GM23338 (cell line): ENCODE data around the gene CSTPP1. TPM values are rescaled to one million over a fixed set of nuclear protein-coding genes. Genes with fewer than 3 reads are reported as not detected.

Experiments
- ATAC-seq: fragments of 200-7000 bp; cut with Tn5 transposase; 3 replicates; pipeline ENCODE4 v1.9.1; 2020
- DNase-seq: peaks from one replicate; pipeline ENCODE4 v3.0.0-alpha.2; 2015; ENCODE audit warnings: low spot score
- H2AFZ ChIP-seq: fragments of 200-600 bp; sonication (generic); 2 replicates; pipeline ENCODE4 v1.8.0; 2016; ENCODE audit warnings: antibody characterized with exemption, mild to moderate bottlenecking, moderate library complexity
- H3F3A ChIP-seq: fragments of 200-600 bp; sonication (generic); replicated peaks from 2 replicates; pipeline ENCODE4 v1.8.0; 2017; ENCODE audit warnings: antibody characterized with exemption, mixed run types, low read depth
- H3K27ac ChIP-seq: fragments of 200-600 bp; sonication (generic); 2 replicates; pipeline ENCODE4 v1.6.1; 2016; ENCODE audit warnings: low read depth
- H3K27me3 ChIP-seq: fragments of 200-600 bp; sonication (generic); 2 replicates; pipeline ENCODE4 v1.8.0; 2016; ENCODE audit warnings: mild to moderate bottlenecking, mixed run types, moderate library complexity; ENCODE audit not compliant: insufficient read depth
- H3K36me3 ChIP-seq: fragments of 200-600 bp; sonication (generic); 2 replicates; pipeline ENCODE4 v1.8.0; 2016; ENCODE audit warnings: mild to moderate bottlenecking; ENCODE audit not compliant: insufficient read depth
- H3K4me1 ChIP-seq: fragments of 200-600 bp; sonication (generic); 2 replicates; pipeline ENCODE4 v1.8.0; 2016; ENCODE audit warnings: mild to moderate bottlenecking, moderate library complexity; ENCODE audit not compliant: insufficient read depth
- H3K4me2 ChIP-seq: fragments of 200-600 bp; sonication (generic); 2 replicates; pipeline ENCODE4 v1.7.1; 2017; ENCODE audit warnings: mixed run types
- H3K4me3 ChIP-seq: fragments of 200-600 bp; sonication (generic); 2 replicates; pipeline ENCODE4 v1.6.1; 2016; ENCODE audit warnings: mixed run types
- H3K79me2 ChIP-seq: fragments of 200-600 bp; sonication (generic); replicated peaks from 2 replicates; pipeline ENCODE4 v1.8.0; 2017; ENCODE audit warnings: mild to moderate bottlenecking; ENCODE audit not compliant: insufficient read depth
- H3K9me2 ChIP-seq: fragments of 200-600 bp; sonication (generic); 2 replicates; pipeline ENCODE4 v1.8.0; 2017; ENCODE audit not compliant: insufficient read depth
- H4K20me1 ChIP-seq: fragments of 200-600 bp; sonication (generic); replicated peaks from 2 replicates; pipeline ENCODE4 v1.8.0; 2017; ENCODE audit warnings: mild to moderate bottlenecking; ENCODE audit not compliant: insufficient read depth
- H3K27ac Mint-ChIP-seq: 2 replicates; pipeline ENCODE4 v1.8.0; 2020; ENCODE audit warnings: inconsistent platforms, mild to moderate bottlenecking, moderate library complexity, mixed read lengths
- H3K27me3 Mint-ChIP-seq: 3 replicates; pipeline ENCODE4 v1.8.0; 2022; ENCODE audit warnings: low read depth, mild to moderate bottlenecking, moderate library complexity, mixed read lengths, inconsistent platforms; ENCODE audit not compliant: insufficient read depth, poor library complexity
- H3K36me3 Mint-ChIP-seq: 3 replicates; pipeline ENCODE4 v1.8.0; 2021; ENCODE audit warnings: low read depth, mild to moderate bottlenecking, inconsistent platforms, moderate library complexity, mixed read lengths
- H3K4me1 Mint-ChIP-seq: 3 replicates; pipeline ENCODE4 v1.8.0; 2020; ENCODE audit warnings: mild to moderate bottlenecking, inconsistent platforms, mixed read lengths
- H3K4me3 Mint-ChIP-seq: 3 replicates; pipeline ENCODE4 v1.8.0; 2021; ENCODE audit warnings: moderate library complexity, mild to moderate bottlenecking, inconsistent platforms, mixed read lengths
- H3K9me3 Mint-ChIP-seq: 3 replicates; pipeline ENCODE4 v1.8.0; 2020; ENCODE audit warnings: moderate library complexity, mild to moderate bottlenecking, inconsistent platforms, mixed read lengths
- CREB1 ChIP-seq: fragments of 250-450 bp; sonication (Bioruptor Pico); IDR thresholded peaks from 2 replicates; pipeline ENCODE4 v1.5.0; 2020; ENCODE audit warnings: low read depth, mild to moderate bottlenecking, moderate library complexity
- EZH2 ChIP-seq: fragments of 200-600 bp; sonication (generic); IDR thresholded peaks from one replicate; pipeline ENCODE4 v1.8.0; 2017; ENCODE audit warnings: antibody characterized with exemption, mild to moderate bottlenecking, low read depth; ENCODE audit not compliant: unreplicated experiment
- EZH2phosphoT487 ChIP-seq: fragments of 200-600 bp; sonication (generic); IDR thresholded peaks from one replicate; pipeline ENCODE4 v1.8.1; 2018; ENCODE audit warnings: antibody characterized with exemption; ENCODE audit not compliant: unreplicated experiment
- JUNB ChIP-seq: IDR thresholded peaks from one replicate; pipeline ENCODE4 v1.6.1; 2016; ENCODE audit warnings: antibody characterized with exemption; ENCODE audit not compliant: unreplicated experiment
- ZNF114 ChIP-seq: fragments of 250-450 bp; sonication (Bioruptor Pico); IDR thresholded peaks from 2 replicates; pipeline ENCODE4 v1.5.0; 2020; ENCODE audit warnings: mild to moderate bottlenecking, moderate library complexity
- ZNF462 ChIP-seq: fragments of 250-450 bp; sonication (Bioruptor Pico); IDR thresholded peaks from 2 replicates; pipeline ENCODE4 v1.5.0; 2020; ENCODE audit warnings: mild to moderate bottlenecking, moderate library complexity
- polyA plus RNA-seq: library from polyadenylated mRNA; unstranded; fragments of >200 nt; fragmentation: Nextera tagmentation; extraction: Ambion mirVana; gene quantifications from 2 replicates; pipeline ENCODE4 v1.2.1, GENCODE V29; 2016
- total RNA-seq: library from RNA; depleted of rRNA; stranded (reverse); fragments of >200 nt; shearing (Covaris generic); gene quantifications from 2 replicates; pipeline ENCODE4 v1.2.3, GENCODE V29; 2014
- TF ChIP-seq, protein P1 (sequence below): IDR thresholded peaks from 2 replicates; pipeline ENCODE4 v1.6.1; 2016; ENCODE audit warnings: antibody characterized with exemption

Gene CSTPP1
- total and polyA plus RNA-seq, 2 experiments from 2014 or later = 23.5 to 42.6 TPM

DNA sequence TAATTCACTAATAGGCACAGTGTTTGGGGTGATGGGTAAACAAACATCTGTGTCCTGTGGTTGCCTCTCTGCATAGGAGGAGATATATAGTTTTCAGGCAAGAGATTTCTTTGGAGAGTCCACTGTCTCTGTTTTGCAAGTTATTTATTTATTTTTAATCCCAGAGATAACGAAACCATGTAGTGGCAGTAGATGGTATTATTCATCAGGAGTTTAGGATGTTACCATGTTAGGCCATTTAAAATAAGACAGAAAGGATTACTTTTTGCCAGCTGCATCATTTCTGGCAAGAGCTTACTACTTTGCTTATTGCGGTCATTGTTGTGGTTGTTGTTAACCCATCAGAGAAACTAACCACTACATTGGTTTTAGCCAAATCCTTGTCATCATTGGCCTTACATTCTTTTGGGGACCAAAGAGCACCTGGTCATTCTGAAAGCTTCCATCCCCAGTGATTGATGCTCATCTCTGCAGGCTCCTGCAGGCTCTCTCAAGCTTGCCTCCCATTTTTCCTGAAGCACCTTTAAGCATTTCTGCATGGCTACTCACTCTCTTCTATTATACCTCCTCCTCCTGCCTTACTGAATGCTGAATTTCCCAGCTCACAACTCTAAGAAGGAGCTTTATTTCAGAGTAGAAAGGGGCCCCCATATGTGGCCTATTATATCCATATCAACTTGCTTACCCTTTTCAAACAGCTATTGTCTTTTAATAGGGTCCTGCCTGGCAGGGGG, 84.4 kb downstream of the CSTPP1 start:
- Histone ChIP-seq H3K27ac (peak overlapping the region; percentile 36), H4K20me1 (no peaks in the 10 kb centered on the region), H3K9me2 (no peaks in the 10 kb centered on the region), H3K4me2 (peak overlapping the region; percentile 37; the same call in 1 of the 2 replicates), H3K27me3 (no peaks in the 10 kb centered on the region), H2AFZ (no peak overlapping the region), H3K36me3 (no peaks in the 10 kb centered on the region), H3K4me1 (peaks cover 19% of the 10 kb centered on the region), H3K79me2 (no peaks in the 10 kb centered on the region), H3K4me3 (no peak overlapping the region), H3F3A (no peaks in the 10 kb centered on the region)
- peaks cover 19% of the 10 kb centered on the region for H3K4me1 Mint-ChIP-seq
- TF ChIP-seq ZNF462 (CRISPR knock-in tag) = no peak
- TF ChIP-seq EZH2 = no peak
- no peak for TF ChIP-seq CREB1 (CRISPR knock-in tag)
- no peak for TF ChIP-seq ZNF114 (CRISPR knock-in tag)
- TF ChIP-seq, protein P1, sequence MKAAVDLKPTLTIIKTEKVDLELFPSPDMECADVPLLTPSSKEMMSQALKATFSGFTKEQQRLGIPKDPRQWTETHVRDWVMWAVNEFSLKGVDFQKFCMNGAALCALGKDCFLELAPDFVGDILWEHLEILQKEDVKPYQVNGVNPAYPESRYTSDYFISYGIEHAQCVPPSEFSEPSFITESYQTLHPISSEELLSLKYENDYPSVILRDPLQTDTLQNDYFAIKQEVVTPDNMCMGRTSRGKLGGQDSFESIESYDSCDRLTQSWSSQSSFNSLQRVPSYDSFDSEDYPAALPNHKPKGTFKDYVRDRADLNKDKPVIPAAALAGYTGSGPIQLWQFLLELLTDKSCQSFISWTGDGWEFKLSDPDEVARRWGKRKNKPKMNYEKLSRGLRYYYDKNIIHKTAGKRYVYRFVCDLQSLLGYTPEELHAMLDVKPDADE = no peak
- TF ChIP-seq JUNB = no peak
- TF ChIP-seq EZH2phosphoT487 = no peak
- no peaks in the 10 kb centered on the region for H3K9me3 Mint-ChIP-seq
- no peaks in the 10 kb centered on the region; the same call in 2 of the 3 replicates for H3K36me3 Mint-ChIP-seq
- H3K4me3 Mint-ChIP-seq = no peak overlapping the region
- peak; percentile 35 for DNase-seq
- peak; percentile 96 for ATAC-seq
- H3K27ac Mint-ChIP-seq = no peak overlapping the region
- peaks cover 6% of the 10 kb centered on the region for H3K27me3 Mint-ChIP-seq
